ENCODE measurements around the gene PRKAG2.

Gene PRKAG2

DNA sequence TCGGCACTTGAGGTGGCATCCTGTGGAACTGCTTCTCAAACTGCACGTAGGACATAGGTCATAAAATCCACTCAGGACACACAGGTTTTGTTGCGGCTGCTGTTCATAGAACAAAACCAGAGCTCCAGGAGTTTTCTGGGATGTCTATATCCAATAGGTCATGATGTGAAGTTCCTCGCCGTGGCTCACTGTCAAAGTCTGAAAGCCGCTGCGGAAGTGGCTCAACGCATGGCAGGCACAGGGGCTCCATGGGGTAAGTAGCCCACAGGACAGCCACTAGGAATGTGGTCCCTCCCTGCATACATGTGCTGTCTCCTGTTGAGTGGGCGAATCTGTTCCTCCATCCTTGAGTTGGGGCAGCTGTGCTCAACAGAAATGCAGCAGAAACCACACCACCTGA is 72.2 kb downstream of the PRKAG2 start:
- TF ChIP-seq, protein P1, sequence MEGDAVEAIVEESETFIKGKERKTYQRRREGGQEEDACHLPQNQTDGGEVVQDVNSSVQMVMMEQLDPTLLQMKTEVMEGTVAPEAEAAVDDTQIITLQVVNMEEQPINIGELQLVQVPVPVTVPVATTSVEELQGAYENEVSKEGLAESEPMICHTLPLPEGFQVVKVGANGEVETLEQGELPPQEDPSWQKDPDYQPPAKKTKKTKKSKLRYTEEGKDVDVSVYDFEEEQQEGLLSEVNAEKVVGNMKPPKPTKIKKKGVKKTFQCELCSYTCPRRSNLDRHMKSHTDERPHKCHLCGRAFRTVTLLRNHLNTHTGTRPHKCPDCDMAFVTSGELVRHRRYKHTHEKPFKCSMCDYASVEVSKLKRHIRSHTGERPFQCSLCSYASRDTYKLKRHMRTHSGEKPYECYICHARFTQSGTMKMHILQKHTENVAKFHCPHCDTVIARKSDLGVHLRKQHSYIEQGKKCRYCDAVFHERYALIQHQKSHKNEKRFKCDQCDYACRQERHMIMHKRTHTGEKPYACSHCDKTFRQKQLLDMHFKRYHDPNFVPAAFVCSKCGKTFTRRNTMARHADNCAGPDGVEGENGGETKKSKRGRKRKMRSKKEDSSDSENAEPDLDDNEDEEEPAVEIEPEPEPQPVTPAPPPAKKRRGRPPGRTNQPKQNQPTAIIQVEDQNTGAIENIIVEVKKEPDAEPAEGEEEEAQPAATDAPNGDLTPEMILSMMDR (IDR thresholded peaks at IDR 0.05) = no peak
- no peak for DNase-seq (ENCODE audit: low spot score)
- Histone ChIP-seq H3K27ac (no peak overlapping the region), H3K4me3 (no peak overlapping the region)

DNA sequence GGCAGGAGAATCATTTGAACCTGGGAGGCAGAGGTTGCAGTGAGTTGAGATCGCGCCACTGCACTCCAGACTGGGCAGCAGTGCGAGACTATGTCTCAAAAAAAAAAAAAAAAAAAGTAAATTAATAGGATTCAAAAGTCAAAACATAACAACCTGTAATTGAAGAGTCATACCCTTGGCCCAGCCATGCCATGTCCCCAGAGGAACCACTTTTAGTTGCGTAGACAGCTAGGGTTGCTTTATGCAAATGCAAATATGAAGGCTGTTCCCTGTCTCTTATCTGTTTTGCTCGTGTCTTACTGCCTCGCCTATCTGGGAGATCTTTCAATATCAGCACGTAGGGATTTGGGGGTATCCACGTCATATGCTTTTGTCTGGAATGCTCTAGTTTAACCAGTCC is 73.1 kb downstream of the PRKAG2 start:
- no peak for DNase-seq (ENCODE audit: low spot score)
- no peak overlapping the region for H3K27ac ChIP-seq
- TF ChIP-seq, protein P1 (IDR thresholded peaks at IDR 0.05) = no peak
- no peak overlapping the region for H3K4me3 ChIP-seq

DNA sequence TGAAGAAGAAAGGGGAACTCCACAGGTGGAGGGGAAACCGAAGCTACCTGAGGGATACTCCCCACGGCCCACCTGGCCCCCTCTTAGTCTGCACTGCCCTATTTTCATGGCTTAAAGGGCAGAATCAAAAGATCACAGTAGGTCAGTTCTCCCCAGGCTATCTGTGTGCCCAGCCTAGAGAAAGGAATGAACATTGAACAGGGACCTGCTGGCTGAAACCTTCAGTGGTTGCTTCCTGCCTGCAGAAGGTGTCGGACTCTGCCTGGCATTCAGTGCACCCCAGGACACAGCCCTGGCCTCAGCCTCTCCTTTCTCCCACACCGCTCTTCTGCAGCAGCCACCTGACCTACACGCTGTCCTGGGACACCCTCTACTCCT is 74.5 kb downstream of the PRKAG2 start:
- DNase-seq (ENCODE audit: low spot score) = no peak
- H3K27ac ChIP-seq = no peak overlapping the region
- H3K4me3 ChIP-seq = no peak overlapping the region
- TF ChIP-seq, protein P1 (IDR thresholded peaks at IDR 0.05) = no peak

DNA sequence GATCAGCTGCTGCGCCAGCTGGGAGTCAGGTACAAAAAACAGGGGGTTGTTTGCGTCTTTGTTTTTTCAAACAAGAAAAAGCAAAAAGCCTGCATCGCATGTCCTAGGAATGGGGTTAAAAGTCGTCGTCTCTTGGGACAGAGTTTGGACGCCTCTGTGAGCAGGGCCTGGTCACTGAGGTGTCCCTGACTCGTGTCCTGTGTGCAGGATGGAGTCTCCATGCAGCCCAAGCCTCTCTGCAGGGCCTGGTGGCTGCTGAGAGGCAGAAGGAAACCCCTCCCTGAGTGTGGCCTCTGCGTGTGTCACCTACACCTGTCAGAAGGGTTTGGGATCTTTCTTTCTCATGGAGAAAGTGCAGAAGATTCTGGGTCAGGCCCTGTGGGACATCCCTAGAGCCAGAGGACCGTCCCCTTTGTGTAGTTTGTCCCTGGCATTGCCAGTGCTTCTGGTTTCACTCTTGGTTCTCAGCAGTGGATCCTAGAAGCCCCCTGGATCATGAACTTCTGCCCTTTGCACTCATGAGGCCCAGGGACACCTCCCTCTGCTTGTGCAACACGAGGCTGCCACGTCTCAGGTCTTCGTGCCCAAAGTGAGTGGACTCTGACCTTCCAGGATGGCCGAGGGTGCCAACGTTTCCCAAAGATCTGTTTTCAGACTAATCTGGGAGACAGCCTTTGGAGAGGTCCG is 75.0 kb downstream of the PRKAG2 start:
- Histone ChIP-seq H3K27ac (no peak overlapping the region), H3K4me3 (no peak overlapping the region)
- TF ChIP-seq, protein P1 (IDR thresholded peaks at IDR 0.05) = no peak
- DNase-seq (ENCODE audit: low spot score) = no peak

DNA sequence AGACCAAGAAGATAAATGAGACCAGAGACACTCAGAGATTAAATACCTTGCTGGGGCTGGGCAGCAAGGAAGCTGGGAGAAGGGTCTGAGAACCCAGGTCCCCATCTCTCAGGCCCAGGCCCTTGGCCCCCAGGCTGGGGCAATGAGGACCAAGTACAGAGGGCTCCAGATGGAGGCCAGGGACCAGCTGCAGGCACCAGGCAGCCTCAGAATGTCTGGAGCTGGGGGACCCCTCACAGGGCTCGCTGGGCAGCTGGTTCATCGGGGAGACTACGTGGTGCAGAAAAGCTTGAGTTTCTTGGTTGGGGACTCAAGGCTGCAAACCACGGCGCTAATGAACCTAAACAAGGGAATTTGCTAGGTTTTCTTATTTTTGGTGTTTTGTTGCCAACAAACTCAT is 75.6 kb downstream of the PRKAG2 start:
- TF ChIP-seq, protein P1 (IDR thresholded peaks at IDR 0.05) = no peak
- Histone ChIP-seq H3K27ac (no peak overlapping the region), H3K4me3 (no peak overlapping the region)
- DNase-seq (ENCODE audit: low spot score) = no peak

DNA sequence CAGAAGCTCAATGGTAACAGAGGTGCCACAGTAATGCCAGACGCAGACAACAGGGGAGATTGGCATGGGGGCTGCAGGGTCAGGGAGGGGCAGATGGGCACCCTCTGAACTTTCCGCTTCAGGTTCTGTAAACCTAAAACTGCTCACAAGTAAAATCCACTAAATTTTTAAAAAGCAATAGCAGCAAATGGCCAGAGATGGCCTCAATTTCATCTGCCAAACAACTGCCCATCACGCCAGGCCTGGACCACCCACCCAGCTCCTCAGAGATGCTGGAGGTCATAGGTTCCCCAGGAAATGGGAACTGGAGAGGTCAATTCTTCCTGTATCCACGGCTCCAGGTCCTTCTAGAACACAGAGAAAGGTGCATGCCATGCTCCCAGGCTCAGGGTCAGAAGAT is 76.1 kb downstream of the PRKAG2 start:
- Histone ChIP-seq H3K27ac (no peak overlapping the region), H3K4me3 (no peak overlapping the region)
- DNase-seq (ENCODE audit: low spot score) = no peak
- TF ChIP-seq, protein P1 (IDR thresholded peaks at IDR 0.05) = no peak

DNA sequence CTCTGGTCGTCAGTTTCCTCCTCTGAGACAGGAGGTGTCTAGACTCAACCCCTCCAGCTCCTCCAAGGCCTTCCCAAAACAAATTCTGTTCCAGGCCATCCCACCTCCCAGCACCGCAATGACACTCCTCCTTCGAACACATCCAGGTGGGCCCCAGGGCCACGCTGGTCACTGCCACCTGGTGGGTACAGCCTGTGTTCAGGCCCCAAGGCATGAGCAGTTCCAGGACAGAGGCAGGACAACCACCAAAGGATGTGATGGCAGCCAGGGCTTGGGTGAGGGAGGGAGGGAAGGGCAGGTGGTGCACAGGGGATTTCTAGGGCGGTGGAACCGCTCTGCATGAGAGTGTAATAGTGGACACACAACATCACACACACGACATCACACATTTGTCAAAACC is 76.5 kb downstream of the PRKAG2 start:
- DNase-seq (ENCODE audit: low spot score) = no peak
- no peak overlapping the region for H3K4me3 ChIP-seq
- TF ChIP-seq, protein P1 (IDR thresholded peaks at IDR 0.05) = no peak
- no peak overlapping the region for H3K27ac ChIP-seq

Data from coronary artery (tissue), 2 donors.